GM12801 (cell line): ENCODE data around the gene IL1R2.

Experiments
- CTCF ChIP-seq: IDR thresholded peaks from one replicate; pipeline ENCODE4 v1.5.1; 2011; ENCODE audit warnings: control low read depth; ENCODE audit not compliant: insufficient read length; ENCODE audit errors: extremely low read depth

IL1R2 gene

GRCh38 chr2:101991721-101992145 lies at the start of gene IL1R2:
TSS of gene IL1R2 (plus strand) at chr2:101991960. CDS start at chr2:102008576, 16,616 bp downstream.
- no peak for TF ChIP-seq CTCF

GRCh38 chr2:101942851-101943250 lies 48.9 kb upstream of the IL1R2 start:
- TF ChIP-seq CTCF: no peak

GRCh38 chr2:101946372-101947039 lies 45.3 kb upstream of the IL1R2 start:
- no peak for TF ChIP-seq CTCF

GRCh38 chr2:101947374-101947773 lies 44.4 kb upstream of the IL1R2 start:
- no peak for TF ChIP-seq CTCF

- TF ChIP-seq CTCF: no peak
Measured at GRCh38 chr2:101948625-101949155, 43.1 kb upstream of the IL1R2 start.

- no peak for TF ChIP-seq CTCF
Measured at GRCh38 chr2:101949304-101949703, 42.5 kb upstream of the IL1R2 start.

- no peak for TF ChIP-seq CTCF
Measured at GRCh38 chr2:101951296-101951695, 40.5 kb upstream of the IL1R2 start.

GRCh38 chr2:101952551-101952950 lies 39.2 kb upstream of the IL1R2 start:
- no peak for TF ChIP-seq CTCF
